SK-N-SH treated with all-trans-retinoic acid at 6 μM for 48 hours (cell line): ENCODE results near the gene ASCC3.

Experiments used
- POU6F1 ChIP-seq: fragments of 250-450 bp; sonication (Bioruptor Pico); IDR thresholded peaks from 2 replicates; pipeline ENCODE4 v1.8.0; 2021; ENCODE audit warnings: low read depth, mild to moderate bottlenecking, moderate library complexity, borderline replicate concordance
- TSHZ2 ChIP-seq: fragments of 250-450 bp; sonication (Bioruptor Pico); IDR thresholded peaks from 2 replicates; pipeline ENCODE4 v1.5.0; 2020; ENCODE audit warnings: mild to moderate bottlenecking, moderate library complexity
- ZNF8 ChIP-seq: fragments of 450-650 bp; formaldehyde crosslinking; IDR thresholded peaks from 2 replicates; pipeline ENCODE4 v1.5.0; 2020; ENCODE audit warnings: mild to moderate bottlenecking, moderate library complexity

GRCh38 chr6:100464162-100464851, 416.8 kb downstream of the ASCC3 start:
- TF ChIP-seq ZNF8, result no peak
- no peak for TF ChIP-seq TSHZ2
- no peak for TF ChIP-seq POU6F1 (CRISPR knock-in tag)
